Transverse colon (tissue), 4 donors: ENCODE measurements around the gene PDS5A. TPM values are rescaled to one million over a fixed set of nuclear protein-coding genes. Genes with fewer than 3 reads are reported as not detected.

Experiments used
- DNase-seq: peaks from one replicate; pipeline ENCODE4 v3.0.0-alpha.2; 2019
- H3K27ac ChIP-seq, 4 donors: fragments of 200-600 bp; sonication (generic); 2 replicates each; pipeline ENCODE4 v1.5.1; 2016 to 2018; ENCODE audit warnings: inconsistent platforms in 4 of 4
- H3K27me3 ChIP-seq: fragments of 200-600 bp; sonication (generic); 2 replicates; pipeline ENCODE4 v1.5.1; 2017; ENCODE audit warnings: inconsistent platforms
- H3K36me3 ChIP-seq, 4 donors: fragments of 200-600 bp; sonication (generic); 2 replicates each; pipeline ENCODE4 v1.5.1; 2017 to 2019; ENCODE audit warnings: inconsistent platforms in 4 of 4
- H3K4me1 ChIP-seq, 4 donors: fragments of 200-600 bp; sonication (generic); 2 replicates each; pipeline ENCODE4 v1.5.1; 2017 to 2020; ENCODE audit warnings: inconsistent platforms in 4 of 4
- H3K4me3 ChIP-seq, 4 donors: fragments of 200-600 bp; sonication (generic); 1 replicate in 1 of 4; 2 replicates in 3 of 4; pipeline versions ENCODE4 v1.5.1 to v1.6.1; 2017 to 2019; ENCODE audit warnings: inconsistent platforms in 4 of 4
- H3K9me3 ChIP-seq, 2 donors: fragments of 200-600 bp; sonication (generic); 2 replicates each; pipeline ENCODE4 v1.5.1; 2017 to 2019; ENCODE audit warnings: inconsistent platforms in 2 of 2
- EP300 ChIP-seq: sonication (generic); formaldehyde crosslinking; IDR thresholded peaks from one replicate; pipeline ENCODE4 v1.6.1; 2017; ENCODE audit warnings: antibody characterized with exemption, low read depth
- POLR2A ChIP-seq: fragments of 450-650 bp; IDR thresholded peaks from one replicate; pipeline ENCODE4 v1.6.1; 2016; ENCODE audit warnings: antibody characterized with exemption, mild to moderate bottlenecking, moderate library complexity
- POLR2AphosphoS5 ChIP-seq, 3 donors: sonication (generic); formaldehyde crosslinking; IDR thresholded peaks; one replicate each; pipeline ENCODE4 v1.6.1; 2016; ENCODE audit warnings: antibody characterized with exemption in 3 of 3
- WGBS, 2 donors: methylation state at CpG; one replicate each; pipeline ENCODE4 v1.1.5; 2018; ENCODE audit warnings: low coverage in 1 of 2; 5-methylcytosine and 5-hydroxymethylcytosine counted together
- in situ Hi-C, 4 donors: fragments of 200-750 bp; cut with MboI; loops; one replicate each; pipeline versions ENCODE4 v1.15.0 to v1.15.1; 2017; ENCODE audit warnings: low sequenced_read_pairs in 3 of 4, low pct_ligation_motif_present in 1 of 4, low pct_unique_long_range_greater_than_20kb in 1 of 4
- intact Hi-C: fragments of 100-400 bp; cut with DNase I; formaldehyde crosslinking; loops from one replicate; pipeline ENCODE4 v1.15.1; 2023; ENCODE audit warnings: low total_unique reads
- total RNA-seq, 4 donors: library from RNA; depleted of rRNA; stranded (reverse); fragments of >200 nt; gene quantifications; one replicate each; pipeline ENCODE4 v1.1.0, GENCODE V29; 2016
- TF ChIP-seq, protein P1 (sequence below), 5 experiments: fragments of 200-600 bp in 3 of 5; fragments of 450-650 bp in 2 of 5; sonication (generic) in 3 of 5; IDR thresholded peaks; 1 replicate in 2 of 5; 2 replicates in 3 of 5; pipeline ENCODE4 v1.5.1; 2016 to 2017; ENCODE audit warnings: antibody characterized with exemption in 5 of 5, inconsistent platforms in 3 of 5, mild to moderate bottlenecking in 2 of 5, moderate library complexity in 1 of 5

Gene PDS5A
- total RNA-seq, 4 donors from 2014 or later: 62.1 to 74.0 (median 68.5) TPM

DNA sequence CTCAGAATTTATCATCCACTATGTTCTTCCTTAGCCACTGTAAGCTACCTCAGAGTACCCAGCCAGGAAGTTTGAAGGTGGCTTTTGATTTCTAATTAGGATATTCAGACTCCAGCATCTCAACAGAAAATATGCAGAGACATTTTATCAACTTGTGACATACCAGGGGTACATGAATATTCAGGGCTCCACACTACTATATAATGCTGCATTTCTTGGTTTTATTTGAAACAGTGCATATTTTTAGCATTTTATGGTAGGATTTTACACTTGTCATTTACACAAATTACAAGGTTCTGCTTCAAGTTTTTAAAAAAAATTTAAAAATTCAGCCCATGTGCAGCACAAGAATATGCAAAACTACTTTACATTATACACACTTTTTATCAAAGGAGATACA lies 155.0 kb downstream of the PDS5A start:
- Histone ChIP-seq H3K4me3 (no peak overlapping the region), H3K4me1 (no peaks in the 10 kb centered on the region), H3K36me3 (peaks cover 0 to 6% (median 3%) of the 10 kb centered on the region in 4 donors), H3K27me3 (no peaks in the 10 kb centered on the region), H3K27ac (no peak overlapping the region), H3K9me3 (no peaks in the 10 kb centered on the region)
- intact Hi-C loops (no loop called here), in situ Hi-C loops (no loop called here)
- TF ChIP-seq, protein P1, sequence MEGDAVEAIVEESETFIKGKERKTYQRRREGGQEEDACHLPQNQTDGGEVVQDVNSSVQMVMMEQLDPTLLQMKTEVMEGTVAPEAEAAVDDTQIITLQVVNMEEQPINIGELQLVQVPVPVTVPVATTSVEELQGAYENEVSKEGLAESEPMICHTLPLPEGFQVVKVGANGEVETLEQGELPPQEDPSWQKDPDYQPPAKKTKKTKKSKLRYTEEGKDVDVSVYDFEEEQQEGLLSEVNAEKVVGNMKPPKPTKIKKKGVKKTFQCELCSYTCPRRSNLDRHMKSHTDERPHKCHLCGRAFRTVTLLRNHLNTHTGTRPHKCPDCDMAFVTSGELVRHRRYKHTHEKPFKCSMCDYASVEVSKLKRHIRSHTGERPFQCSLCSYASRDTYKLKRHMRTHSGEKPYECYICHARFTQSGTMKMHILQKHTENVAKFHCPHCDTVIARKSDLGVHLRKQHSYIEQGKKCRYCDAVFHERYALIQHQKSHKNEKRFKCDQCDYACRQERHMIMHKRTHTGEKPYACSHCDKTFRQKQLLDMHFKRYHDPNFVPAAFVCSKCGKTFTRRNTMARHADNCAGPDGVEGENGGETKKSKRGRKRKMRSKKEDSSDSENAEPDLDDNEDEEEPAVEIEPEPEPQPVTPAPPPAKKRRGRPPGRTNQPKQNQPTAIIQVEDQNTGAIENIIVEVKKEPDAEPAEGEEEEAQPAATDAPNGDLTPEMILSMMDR (IDR thresholded peaks at IDR 0.05): no peak
- TF ChIP-seq POLR2A (no peak), POLR2AphosphoS5 (IDR thresholded peaks at IDR 0.05) (no peak)
- no peak for DNase-seq

DNA sequence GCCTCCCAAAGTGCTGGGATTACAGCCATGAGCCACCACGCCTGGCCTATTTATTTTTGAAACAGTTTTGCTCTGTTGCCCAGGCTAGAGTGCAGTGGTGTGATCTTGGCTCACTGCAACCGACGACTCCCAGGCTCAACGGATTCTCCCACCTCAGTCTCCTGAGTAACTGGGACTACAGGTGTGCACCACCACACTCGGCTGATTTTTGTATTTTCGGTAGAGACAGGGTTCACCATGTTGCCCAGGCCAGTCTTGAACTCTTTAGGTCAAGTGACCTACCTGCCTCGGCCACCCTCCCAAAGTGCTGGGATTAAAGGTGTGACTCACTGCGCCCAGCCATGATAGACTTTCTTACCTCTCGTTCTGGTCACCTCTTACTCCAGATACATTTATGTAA lies 155.8 kb downstream of the PDS5A start:
- in situ Hi-C loops: no loop called here
- H3K4me3 ChIP-seq: no peak overlapping the region
- intact Hi-C loops: no loop called here
- 96% methylated on average over 9 of the region's 9 CpGs; no CpG with 5 or more reads in 1 of the 2 donors for WGBS, 2 donors
- H3K9me3 ChIP-seq: no peaks in the 10 kb centered on the region
- DNase-seq: no peak
- TF ChIP-seq POLR2A: no peak
- TF ChIP-seq, protein P1 (IDR thresholded peaks at IDR 0.05): no peak
- TF ChIP-seq EP300: no peak
- no peak for TF ChIP-seq POLR2AphosphoS5 (IDR thresholded peaks at IDR 0.05)
- H3K36me3 ChIP-seq: peaks cover 0 to 6% (median 3%) of the 10 kb centered on the region in 4 donors
- H3K27me3 ChIP-seq: no peaks in the 10 kb centered on the region
- no peak overlapping the region for H3K27ac ChIP-seq
- H3K4me1 ChIP-seq: no peaks in the 10 kb centered on the region

DNA sequence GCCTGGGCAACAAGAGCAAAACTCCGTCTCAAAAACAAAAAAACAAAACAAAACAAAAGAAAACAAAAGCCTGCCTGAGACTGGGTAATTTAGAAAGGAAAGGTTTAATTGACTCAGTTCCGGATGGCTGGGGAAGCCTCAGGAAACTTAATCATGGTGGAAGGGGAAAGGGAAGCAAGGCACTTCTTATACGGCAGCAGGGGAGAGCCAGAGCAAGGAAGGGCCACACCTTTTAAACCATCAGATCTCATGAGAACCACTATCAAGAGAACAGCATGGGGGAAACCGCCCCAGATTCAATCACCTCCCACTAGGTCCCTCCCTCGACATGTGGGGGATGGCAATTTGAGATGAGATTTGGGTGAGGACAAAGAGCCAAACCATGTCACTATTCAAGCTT lies 157.5 kb downstream of the PDS5A start:
- DNase-seq: no peak
- H3K9me3 ChIP-seq: no peaks in the 10 kb centered on the region
- peaks cover 0 to 5% (median 3%) of the 10 kb centered on the region in 4 donors for H3K36me3 ChIP-seq
- no peak overlapping the region for H3K27ac ChIP-seq
- in situ Hi-C loops (no loop called here), intact Hi-C loops (no loop called here)
- no peaks in the 10 kb centered on the region for H3K4me1 ChIP-seq
- H3K27me3 ChIP-seq: no peaks in the 10 kb centered on the region
- WGBS, 2 donors: 65 to 91% methylated on average over 5 of the region's 5 CpGs
- no peak for TF ChIP-seq POLR2AphosphoS5 (IDR thresholded peaks at IDR 0.05)
- no peak for TF ChIP-seq EP300
- no peak for TF ChIP-seq POLR2A
- TF ChIP-seq, protein P1 (IDR thresholded peaks at IDR 0.05): no peak
- H3K4me3 ChIP-seq: no peak overlapping the region

DNA sequence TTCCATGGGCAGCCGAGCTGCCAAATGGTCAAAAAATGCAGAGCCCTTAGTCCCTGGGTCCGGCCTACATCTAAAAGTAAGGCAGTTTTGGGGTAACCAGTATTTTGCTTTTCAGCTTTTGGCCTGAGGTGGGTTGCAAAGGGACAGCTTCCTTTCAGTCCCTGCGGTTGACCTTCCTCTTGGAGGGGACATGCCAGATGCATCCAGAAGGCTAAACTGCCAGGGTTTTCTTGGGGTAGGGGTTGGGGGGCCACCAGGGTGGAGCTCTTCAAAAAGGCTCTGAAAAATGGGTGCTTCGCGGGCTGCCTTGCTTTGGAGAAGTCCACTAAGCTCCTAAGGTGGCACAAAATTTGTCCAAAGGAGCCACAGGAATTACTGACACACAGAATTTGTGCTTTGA lies 159.1 kb downstream of the PDS5A start:
- Histone ChIP-seq H3K36me3 (no peaks in the 10 kb centered on the region), H3K4me3 (no peak overlapping the region), H3K27ac (no peak overlapping the region), H3K4me1 (no peaks in the 10 kb centered on the region), H3K9me3 (no peaks in the 10 kb centered on the region), H3K27me3 (no peaks in the 10 kb centered on the region)
- TF ChIP-seq POLR2A: no peak
- no peak for TF ChIP-seq EP300
- no peak for TF ChIP-seq POLR2AphosphoS5 (IDR thresholded peaks at IDR 0.05)
- TF ChIP-seq, protein P1 (IDR thresholded peaks at IDR 0.05): no peak
- no peak for DNase-seq
- intact Hi-C loops: no loop called here
- in situ Hi-C loops: no loop called here
- WGBS, 2 donors: 83% methylated on average over 5 of the region's 5 CpGs; no CpG with 5 or more reads in 1 of the 2 donors
